Common myeloid progenitor, CD34-positive (primary cell): ENCODE results near the gene RAB27A.

ENCODE experiments used
- CTCF ChIA-PET: fragments of 350-600 bp; sonication (Branson Sonifier 250); formaldehyde crosslinking; loops from one replicate; lab custom pipeline; 2021; ENCODE audit warnings: antibody characterized with exemption; lab: Charles Lee
- POLR2A ChIA-PET: fragments of 350-600 bp; sonication (Branson Sonifier 250); formaldehyde crosslinking; loops from one replicate; lab custom pipeline; 2021; ENCODE audit warnings: antibody characterized with exemption; lab: Charles Lee
- DNase-seq, 3 donors: peaks; one replicate each; pipeline versions ENCODE4 v3.0.0 to v3.0.0-alpha.2; 2013
- H3K27ac ChIP-seq, 2 experiments: 1 replicate in 1 of 2; 2 replicates in 1 of 2; pipeline ENCODE4 v1.7.0; 2013; ENCODE audit warnings: inconsistent platforms in 2 of 2, low read length in 2 of 2, mild to moderate bottlenecking in 2 of 2, low read depth in 1 of 2, moderate library complexity in 1 of 2; ENCODE audit not compliant: severe bottlenecking in 2 of 2, insufficient read depth in 1 of 2, poor library complexity in 1 of 2
- H3K27me3 ChIP-seq, 5 experiments: replicated peaks in 2 of 5; 1 replicate in 3 of 5; 2 replicates in 2 of 5; pipeline versions ENCODE4 v1.6.1 to v1.7.0; 2013; ENCODE audit warnings: low read length in 4 of 5, mild to moderate bottlenecking in 2 of 5, moderate library complexity in 2 of 5, inconsistent platforms in 1 of 5; ENCODE audit not compliant: insufficient read depth in 5 of 5, control insufficient read depth in 4 of 5
- H3K36me3 ChIP-seq, 4 experiments: 1 replicate in 2 of 4; 2 replicates in 2 of 4; pipeline versions ENCODE4 v1.6.1 to v1.7.0; 2013; ENCODE audit warnings: low read length in 3 of 4, control low read depth in 1 of 4, mild to moderate bottlenecking in 1 of 4; ENCODE audit not compliant: control insufficient read depth in 4 of 4, insufficient read depth in 4 of 4
- H3K4me1 ChIP-seq, 4 experiments: 1 replicate in 3 of 4; 2 replicates in 1 of 4; pipeline versions ENCODE4 v1.6.1 to v1.7.1; 2013; ENCODE audit warnings: low read length in 3 of 4, mild to moderate bottlenecking in 3 of 4, control low read depth in 1 of 4, inconsistent platforms in 1 of 4, moderate library complexity in 1 of 4; ENCODE audit not compliant: control insufficient read depth in 4 of 4, insufficient read depth in 4 of 4; ENCODE audit errors: control extremely low read depth in 1 of 4
- H3K4me3 ChIP-seq, 7 experiments: 1 replicate in 4 of 7; 2 replicates in 3 of 7; pipeline versions ENCODE4 v1.5.1 to v1.7.0; 2013; ENCODE audit warnings: mild to moderate bottlenecking in 7 of 7, low read length in 6 of 7, moderate library complexity in 6 of 7, inconsistent platforms in 2 of 7, low read depth in 2 of 7, control low read depth in 1 of 7; ENCODE audit not compliant: insufficient read depth in 4 of 7, control insufficient read depth in 1 of 7; ENCODE audit errors: extremely low read depth in 1 of 7
- H3K9me3 ChIP-seq, 5 experiments: 1 replicate in 4 of 5; 2 replicates in 1 of 5; pipeline versions ENCODE4 v1.6.1 to v1.7.1; 2013; ENCODE audit warnings: low read length in 4 of 5, mild to moderate bottlenecking in 2 of 5, inconsistent platforms in 1 of 5, low read depth in 1 of 5, moderate library complexity in 1 of 5; ENCODE audit not compliant: control insufficient read depth in 4 of 5, insufficient read depth in 2 of 5; ENCODE audit errors: control extremely low read depth in 1 of 5
- WGBS: methylation state at CpG from one replicate; pipeline ENCODE4 v1.1.5; 2013; ENCODE audit not compliant: insufficient coverage; 5-methylcytosine and 5-hydroxymethylcytosine counted together

The RAB27A gene

DNA sequence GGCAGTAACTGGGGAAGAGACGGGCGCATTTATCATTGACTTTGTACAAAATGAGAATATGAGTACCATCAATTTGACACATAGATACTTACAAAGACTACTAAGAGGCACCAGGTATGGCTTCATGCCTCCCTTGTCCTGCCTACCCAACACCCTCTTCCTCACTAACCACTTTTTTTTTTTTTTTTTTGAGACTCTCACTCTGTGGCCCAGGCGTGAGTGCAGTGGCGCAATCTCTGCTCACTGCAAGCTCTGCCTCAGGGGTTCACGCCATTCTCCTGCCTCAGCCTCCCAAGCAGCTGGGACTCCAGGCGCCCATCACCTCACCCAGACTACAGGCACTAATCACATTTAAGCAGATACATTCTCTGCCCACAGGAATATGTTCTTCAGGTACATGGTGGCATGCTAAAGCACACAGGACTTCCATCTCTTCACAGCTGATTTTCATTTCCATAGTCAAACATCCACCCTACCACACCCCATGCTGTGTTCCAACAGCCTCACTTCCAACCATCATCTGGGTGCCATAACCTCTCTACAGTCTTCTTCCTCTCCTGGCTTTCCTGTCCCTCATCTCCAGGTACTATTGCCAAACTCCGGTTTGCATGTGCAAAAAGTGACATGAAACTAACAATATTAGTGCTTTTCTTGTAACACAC lies 41.7 kb downstream of the RAB27A start:
- Histone ChIP-seq H3K27ac (no peak overlapping the region), H3K36me3 (peaks cover 0 to 13% (median 1%) of the 10 kb centered on the region in 4 experiments), H3K27me3 (no peaks in the 10 kb centered on the region), H3K4me3 (no peak overlapping the region), H3K4me1 (peaks cover 23 to 56% (median 26%) of the 10 kb centered on the region in 4 experiments), H3K9me3 (no peaks in the 10 kb centered on the region)
- ChIA-PET POLR2A (no interaction called here), CTCF (no interaction called here)
- WGBS = 92% methylated on average over 3 of the region's 7 CpGs
- DNase-seq = peak in 2 of 3 donors; percentile 33 to 41

DNA sequence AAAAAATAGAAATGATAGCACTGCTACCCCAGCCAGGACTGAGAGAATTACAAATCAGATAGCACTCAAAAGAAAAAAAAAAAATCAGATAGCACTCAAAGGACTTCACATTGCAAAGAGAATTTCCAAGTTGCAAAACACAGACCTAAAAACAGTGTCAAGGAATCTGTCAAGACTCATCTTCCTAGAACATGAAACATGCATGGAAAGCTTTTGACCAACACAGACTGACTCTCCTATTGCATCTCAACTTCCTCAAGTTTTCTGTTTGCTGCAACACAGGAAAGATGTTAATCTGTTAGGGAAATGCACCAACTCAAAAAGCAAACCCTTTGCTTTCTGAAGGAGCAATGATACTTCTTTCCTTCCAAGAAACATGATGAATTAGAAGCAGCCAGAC lies 42.3 kb downstream of the RAB27A start:
- peaks cover 0 to 13% (median 1%) of the 10 kb centered on the region in 4 experiments for H3K36me3 ChIP-seq
- CTCF ChIA-PET = interaction anchor here (0.8 to 1.0 kb wide), 2 partner anchors 9 to 26 kb away, joined by 3 read pairs; no protein-coding TSS in a partner anchor
- no peaks in the 10 kb centered on the region for H3K9me3 ChIP-seq
- peaks cover 23 to 55% (median 26%) of the 10 kb centered on the region in 4 experiments for H3K4me1 ChIP-seq
- peak in 2 of 3 donors; percentile 27 to 32 for DNase-seq
- no peaks in the 10 kb centered on the region for H3K27me3 ChIP-seq
- POLR2A ChIA-PET = interaction anchor here (0.7 kb wide), 1 partner anchor 40 kb away, joined by 5 read pairs; no protein-coding TSS in a partner anchor
- no peak overlapping the region for H3K4me3 ChIP-seq
- H3K27ac ChIP-seq = no peak overlapping the region

DNA sequence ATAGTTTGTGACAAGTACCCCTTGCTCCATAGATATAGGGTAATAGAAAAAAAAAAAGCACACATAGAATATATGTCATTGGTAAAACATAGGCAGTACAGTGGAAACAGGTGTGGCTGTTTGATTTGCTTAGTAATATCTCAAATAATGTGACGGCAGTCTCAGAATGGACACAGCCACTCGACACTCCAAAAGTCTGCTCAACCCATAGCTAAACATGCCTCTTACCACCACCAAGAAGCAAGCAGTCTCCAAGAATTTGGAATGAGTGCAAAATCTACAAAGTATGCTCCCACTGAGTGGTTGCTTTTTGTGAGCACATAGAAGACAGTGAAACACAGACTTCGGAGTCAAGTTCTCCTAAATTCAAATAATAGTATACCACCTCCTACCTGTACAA lies 43.0 kb downstream of the RAB27A start:
- peaks cover 23 to 48% (median 26%) of the 10 kb centered on the region in 4 experiments for H3K4me1 ChIP-seq
- no peak overlapping the region for H3K4me3 ChIP-seq
- H3K36me3 ChIP-seq = peaks cover 0 to 13% (median 3%) of the 10 kb centered on the region in 4 experiments
- no CpG with 5 or more reads among the region's 3 CpGs for WGBS
- DNase-seq = no peak
- no peak overlapping the region for H3K27ac ChIP-seq
- POLR2A ChIA-PET = interaction anchor here (0.7 kb wide), 1 partner anchor 41 kb away, joined by 5 read pairs; no protein-coding TSS in a partner anchor
- CTCF ChIA-PET = interaction anchor here (0.8 to 1.0 kb wide), 2 partner anchors 10 to 25 kb away, joined by 3 read pairs; no protein-coding TSS in a partner anchor
- H3K9me3 ChIP-seq = no peaks in the 10 kb centered on the region
- H3K27me3 ChIP-seq = no peaks in the 10 kb centered on the region

DNA sequence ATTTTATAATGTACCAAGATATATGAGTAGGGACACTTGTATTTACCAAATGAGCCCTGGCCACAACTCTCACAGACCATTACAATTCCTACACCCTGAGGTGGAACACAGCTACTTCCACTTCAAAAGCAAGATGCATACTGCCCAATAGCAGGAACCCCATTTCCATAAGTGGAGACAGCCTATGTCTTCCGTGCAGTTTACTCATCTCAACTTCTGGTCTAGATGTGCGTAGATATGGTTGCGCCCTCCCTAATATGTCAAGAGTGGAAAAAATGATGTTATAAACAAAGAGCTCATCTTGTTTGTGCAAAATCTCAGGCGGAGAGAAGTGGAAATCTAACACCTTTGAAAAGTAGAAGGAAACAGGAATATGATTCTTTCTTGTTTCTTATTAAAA lies 44.6 kb downstream of the RAB27A start:
- Histone ChIP-seq H3K27me3 (no peaks in the 10 kb centered on the region), H3K27ac (no peak overlapping the region), H3K4me1 (peaks cover 11 to 35% (median 13%) of the 10 kb centered on the region in 4 experiments), H3K36me3 (peaks cover 0 to 13% (median 3%) of the 10 kb centered on the region in 4 experiments), H3K4me3 (no peak overlapping the region), H3K9me3 (no peaks in the 10 kb centered on the region)
- CTCF ChIA-PET = interaction anchor here (1.1 to 1.4 kb wide), 2 partner anchors 16 to 37 kb away, joined by 3 to 5 read pairs; no protein-coding TSS in a partner anchor
- POLR2A ChIA-PET = no interaction called here
- 100% methylated on average over 3 of the region's 4 CpGs for WGBS
- DNase-seq = no peak

DNA sequence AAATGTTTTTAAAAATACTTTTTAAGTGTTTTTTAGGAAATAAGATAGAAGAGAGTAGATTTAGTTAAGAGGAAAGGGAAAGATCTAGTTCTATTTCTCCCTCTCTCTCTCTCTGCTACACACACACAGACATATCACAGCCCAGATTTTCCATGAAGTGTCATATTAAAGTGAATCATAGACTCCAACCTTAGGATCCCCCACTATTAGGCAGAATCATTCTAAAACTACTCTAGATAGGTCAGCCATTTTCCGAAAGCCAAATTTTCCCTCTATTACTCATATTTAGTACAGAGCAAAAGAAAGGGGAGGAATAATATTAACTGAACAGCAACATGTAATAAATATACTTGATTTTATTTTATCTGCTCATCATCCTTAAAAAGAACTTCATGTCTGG lies 47.7 kb downstream of the RAB27A start:
- no peak overlapping the region for H3K4me3 ChIP-seq
- ChIA-PET POLR2A (no interaction called here), CTCF (no interaction called here)
- peaks cover 0 to 6% (median 0%) of the 10 kb centered on the region in 4 experiments for H3K4me1 ChIP-seq
- WGBS = no CpG with 5 or more reads among the region's 1 CpG
- H3K27ac ChIP-seq = no peak overlapping the region
- no peaks in the 10 kb centered on the region for H3K9me3 ChIP-seq
- H3K27me3 ChIP-seq = no peaks in the 10 kb centered on the region
- no peak for DNase-seq
- H3K36me3 ChIP-seq = peaks cover 0 to 12% (median 1%) of the 10 kb centered on the region in 4 experiments

DNA sequence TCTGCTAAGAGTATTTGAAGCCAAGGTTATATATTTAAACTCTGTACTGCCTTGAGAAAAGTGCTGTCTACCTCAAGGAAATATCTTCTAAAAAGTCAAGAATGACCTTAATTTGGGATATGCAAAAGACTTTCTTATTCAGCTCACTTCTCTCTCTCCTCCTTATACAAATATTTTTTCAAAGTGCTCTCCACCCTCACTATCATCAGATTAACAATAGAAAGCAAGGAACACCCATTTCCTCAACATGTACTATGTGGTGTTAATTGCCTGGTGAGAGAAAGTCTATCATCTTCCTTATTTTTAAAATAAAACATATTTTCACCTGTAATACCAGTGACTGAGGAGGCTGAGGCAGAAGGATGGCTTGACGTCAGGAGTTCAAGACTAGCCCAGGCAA lies 48.4 kb downstream of the RAB27A start:
- no peak overlapping the region for H3K27ac ChIP-seq
- H3K4me3 ChIP-seq = no peak overlapping the region
- WGBS = no CpG with 5 or more reads among the region's 1 CpG
- DNase-seq = no peak
- peaks cover 0 to 3% (median 0%) of the 10 kb centered on the region in 4 experiments for H3K4me1 ChIP-seq
- ChIA-PET POLR2A (no interaction called here), CTCF (interaction anchor here (1.1 kb wide), 1 partner anchor 9 kb away, joined by 3 read pairs; no protein-coding TSS in a partner anchor)
- H3K36me3 ChIP-seq = peaks cover 0 to 12% (median 2%) of the 10 kb centered on the region in 4 experiments
- H3K9me3 ChIP-seq = no peaks in the 10 kb centered on the region
- no peaks in the 10 kb centered on the region for H3K27me3 ChIP-seq

DNA sequence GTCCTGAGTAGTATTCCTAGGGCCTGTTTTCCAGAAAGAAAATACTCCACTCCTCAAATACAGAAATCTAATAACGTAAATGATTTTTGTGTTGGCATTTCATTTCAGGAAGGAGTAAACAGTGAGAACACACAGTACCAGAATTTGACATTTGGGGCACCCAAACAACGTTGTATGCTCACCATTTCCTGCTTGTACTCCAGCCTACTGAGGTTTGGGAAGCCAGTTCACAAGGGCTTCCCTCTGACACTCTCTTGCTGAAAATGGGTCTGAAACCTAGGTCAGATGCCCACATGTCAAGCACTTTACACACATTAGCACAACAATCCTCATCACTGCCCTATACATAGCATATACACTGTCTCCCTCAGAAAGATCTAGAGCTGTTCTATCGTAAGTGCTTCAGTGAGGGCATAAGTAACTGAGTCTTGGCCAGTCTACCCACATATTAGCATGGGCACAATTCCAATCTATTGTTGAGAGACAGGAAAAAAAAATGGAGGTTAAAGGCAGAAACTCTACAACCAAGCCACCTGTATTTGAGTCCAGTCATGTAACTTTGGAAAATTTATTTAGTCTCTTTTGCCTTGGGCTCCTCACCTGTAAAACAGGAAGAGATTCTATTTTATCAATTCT lies 49.4 kb downstream of the RAB27A start:
- Histone ChIP-seq H3K27ac (no peak overlapping the region), H3K9me3 (no peaks in the 10 kb centered on the region), H3K36me3 (peaks cover 0 to 12% (median 2%) of the 10 kb centered on the region in 4 experiments), H3K27me3 (no peaks in the 10 kb centered on the region), H3K4me1 (peaks cover 0 to 3% (median 0%) of the 10 kb centered on the region in 4 experiments), H3K4me3 (no peak overlapping the region)
- POLR2A ChIA-PET = no interaction called here
- no peak for DNase-seq
- CTCF ChIA-PET = interaction anchor here (1.1 kb wide), 1 partner anchor 8 kb away, joined by 3 read pairs; no protein-coding TSS in a partner anchor
- 86% methylated on average over 3 of the region's 3 CpGs for WGBS
